GM19239 (cell line): ENCODE measurements around the gene ZDHHC7.

Experiments
- DNase-seq: peaks from one replicate; pipeline ENCODE4 v3.0.0; 2011; ENCODE audit warnings: low spot score; ENCODE audit not compliant: insufficient read length
- FAIRE-seq: peaks from 2 replicates; lab custom pipeline; 2011; peaks lifted over from hg19 to GRCh38; lab: Jason Lieb, UNC

ZDHHC7 gene

DNA sequence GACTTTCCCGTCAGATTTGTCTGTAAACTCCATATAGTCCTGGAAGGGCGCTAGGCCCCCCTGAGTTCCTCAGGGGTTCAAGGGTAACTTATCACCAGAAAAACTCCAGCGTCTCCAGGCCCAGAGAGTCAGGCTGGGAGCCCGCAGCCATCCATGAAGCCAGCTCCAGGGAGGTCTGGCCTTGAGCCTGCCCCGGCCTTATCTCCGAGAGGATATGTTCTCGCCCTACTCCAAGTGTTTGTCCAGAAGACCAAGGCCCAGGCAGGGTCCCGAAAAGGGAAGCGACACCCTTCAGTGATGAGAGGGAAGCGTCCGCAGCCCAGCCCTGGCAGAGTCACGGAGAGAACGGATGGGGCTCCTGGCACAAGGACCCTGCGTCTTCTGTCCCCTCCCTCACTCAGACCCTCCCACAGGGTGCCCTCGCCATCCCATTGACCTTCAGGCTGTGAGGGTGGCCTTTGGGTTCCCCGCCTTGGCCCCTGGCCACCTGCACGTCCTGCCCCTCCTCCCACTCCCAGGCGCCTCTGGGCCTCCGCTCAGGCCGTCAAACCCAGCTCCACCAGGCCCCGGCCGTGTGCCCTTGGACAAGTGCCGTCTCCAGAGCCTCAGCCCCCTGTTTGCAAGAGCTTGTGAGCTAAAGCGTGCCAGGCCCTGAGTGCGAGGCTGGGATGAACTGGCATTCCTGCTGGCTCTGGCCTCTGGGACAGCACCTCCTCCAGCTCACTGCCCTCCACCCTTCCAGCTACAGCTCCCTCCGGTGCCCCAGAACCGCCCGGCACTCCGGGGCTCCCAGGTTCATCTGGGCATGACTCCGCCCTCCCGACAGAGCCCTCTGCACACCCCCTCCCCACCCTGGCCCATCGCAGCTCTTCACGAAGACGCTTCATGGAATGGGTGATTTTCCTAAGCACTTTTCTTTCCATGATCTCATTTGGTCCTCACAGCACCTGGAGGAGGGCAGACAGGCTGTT is 83.4 kb downstream of the ZDHHC7 start:
- FAIRE-seq: no peak

DNA sequence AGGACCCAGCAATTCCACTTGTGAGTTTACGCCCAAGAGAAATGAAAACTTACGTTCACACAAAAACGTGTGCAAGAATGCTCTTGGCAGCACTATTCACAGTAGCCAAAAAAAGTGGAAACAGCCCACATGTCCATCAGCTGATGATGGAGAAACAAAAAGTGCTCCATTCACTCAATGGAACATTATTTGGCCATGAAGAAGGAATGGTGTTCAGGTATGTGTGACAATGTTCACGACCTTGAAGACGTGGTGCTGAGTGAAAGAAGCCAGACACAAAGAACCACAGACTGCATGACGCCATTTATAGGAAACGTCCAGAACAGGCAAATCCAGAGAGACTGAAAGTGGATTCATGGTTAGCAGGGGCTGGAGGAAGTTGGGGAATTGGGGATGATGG is 84.9 kb downstream of the ZDHHC7 start:
- FAIRE-seq: no peak

More for the DNA sequence above, 83.4 kb downstream of the ZDHHC7 start:
- DNase-seq: no peak

GRCh38 chr16:84925773-84926372 is 85.5 kb downstream of the ZDHHC7 start:
- FAIRE-seq: no peak
- no peak for DNase-seq

More for the DNA sequence above, 84.9 kb downstream of the ZDHHC7 start:
- no peak for DNase-seq

DNA sequence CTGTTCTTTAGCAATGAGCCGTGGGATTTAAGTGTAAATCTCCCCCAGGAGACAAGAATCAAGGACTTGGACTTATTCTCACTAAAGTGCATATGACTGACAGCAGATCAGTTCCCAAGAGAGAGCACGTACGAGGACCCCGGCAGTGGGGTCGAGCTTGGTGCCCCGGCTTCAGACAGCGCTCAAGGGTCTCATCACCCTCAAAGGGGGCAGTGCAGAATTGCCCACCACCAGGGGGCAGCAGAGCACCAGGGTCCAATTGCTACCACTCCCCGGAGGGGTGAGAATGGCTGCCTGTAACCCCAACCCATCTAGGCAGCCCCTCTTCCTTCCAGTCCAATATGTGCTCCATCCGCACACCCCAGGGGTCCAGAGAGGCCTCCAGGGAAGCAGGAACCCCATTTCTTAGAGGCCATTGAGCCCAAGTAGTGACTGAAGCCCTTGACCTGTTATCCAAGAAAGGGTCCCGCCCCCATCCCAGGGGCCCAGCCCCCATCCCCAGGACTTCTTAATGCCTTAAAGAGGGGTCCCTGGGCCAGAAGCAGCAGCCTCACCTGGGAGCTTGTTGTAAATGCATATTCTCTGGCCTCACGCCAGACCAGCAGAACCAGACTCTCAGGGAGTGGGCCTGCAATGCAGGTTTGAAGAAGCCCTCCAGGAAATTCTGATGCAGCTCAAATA is 86.1 kb downstream of the ZDHHC7 start:
- peak; percentile 59 for DNase-seq
- no peak for FAIRE-seq

- DNase-seq (no peak), FAIRE-seq (no peak)
These were observed 86.8 kb downstream of the ZDHHC7 start for GRCh38 chr16:84924331-84925091.
